ENCODE data around the gene MTREX. TPM values are rescaled to one million over a fixed set of nuclear protein-coding genes. Genes with fewer than 3 reads are reported as not detected.

MTREX gene
- total and polyA plus RNA-seq, 10 donors = 13.8 to 73.6 (median 58.3) TPM

DNA sequence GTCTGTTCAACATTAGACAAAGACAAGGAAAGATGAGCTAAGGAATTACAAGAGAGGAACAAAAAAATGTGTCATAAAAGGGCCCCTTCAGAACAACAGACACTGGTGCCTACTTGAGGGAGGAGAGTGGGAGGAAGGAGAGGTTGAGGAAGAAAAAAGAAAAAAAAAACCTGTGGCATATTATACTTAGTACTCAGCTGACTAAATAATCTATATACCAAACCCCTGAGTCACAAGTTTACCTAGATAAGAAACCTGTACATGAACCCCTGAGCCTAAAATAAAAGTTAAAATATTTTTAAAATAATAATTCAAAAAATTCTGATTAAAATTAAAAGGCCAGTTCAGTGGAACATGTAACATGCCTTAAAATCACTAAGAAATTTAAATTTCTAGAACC, 107.3 kb downstream of the MTREX start:
- intact Hi-C loops (cut with DNase I; ENCODE audit: low total_unique reads) = no loop called here
- H3K4me3 ChIP-seq = no peak overlapping the region
- no peak overlapping the region for H3K27ac ChIP-seq
- no peaks in the 10 kb centered on the region for H3K27me3 ChIP-seq (replicated peaks in 1 of 7)
- H3K36me3 ChIP-seq = peaks cover 0 to 99% (median 35%) of the 10 kb centered on the region in 6 donors
- H3K4me1 ChIP-seq = peaks cover 0 to 6% (median 2%) of the 10 kb centered on the region in 6 donors
- TF ChIP-seq, protein P1, sequence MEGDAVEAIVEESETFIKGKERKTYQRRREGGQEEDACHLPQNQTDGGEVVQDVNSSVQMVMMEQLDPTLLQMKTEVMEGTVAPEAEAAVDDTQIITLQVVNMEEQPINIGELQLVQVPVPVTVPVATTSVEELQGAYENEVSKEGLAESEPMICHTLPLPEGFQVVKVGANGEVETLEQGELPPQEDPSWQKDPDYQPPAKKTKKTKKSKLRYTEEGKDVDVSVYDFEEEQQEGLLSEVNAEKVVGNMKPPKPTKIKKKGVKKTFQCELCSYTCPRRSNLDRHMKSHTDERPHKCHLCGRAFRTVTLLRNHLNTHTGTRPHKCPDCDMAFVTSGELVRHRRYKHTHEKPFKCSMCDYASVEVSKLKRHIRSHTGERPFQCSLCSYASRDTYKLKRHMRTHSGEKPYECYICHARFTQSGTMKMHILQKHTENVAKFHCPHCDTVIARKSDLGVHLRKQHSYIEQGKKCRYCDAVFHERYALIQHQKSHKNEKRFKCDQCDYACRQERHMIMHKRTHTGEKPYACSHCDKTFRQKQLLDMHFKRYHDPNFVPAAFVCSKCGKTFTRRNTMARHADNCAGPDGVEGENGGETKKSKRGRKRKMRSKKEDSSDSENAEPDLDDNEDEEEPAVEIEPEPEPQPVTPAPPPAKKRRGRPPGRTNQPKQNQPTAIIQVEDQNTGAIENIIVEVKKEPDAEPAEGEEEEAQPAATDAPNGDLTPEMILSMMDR (IDR thresholded peaks at IDR 0.05 in 8 of 11, conservative IDR thresholded peaks at IDR 0.05 in 3 of 11) = no peak
- TF ChIP-seq POLR2A (IDR thresholded peaks at IDR 0.05) (no peak), POLR2AphosphoS5 (IDR thresholded peaks at IDR 0.05) (no peak)
- no peak for DNase-seq
- H3K9me3 ChIP-seq = no peaks in the 10 kb centered on the region

DNA sequence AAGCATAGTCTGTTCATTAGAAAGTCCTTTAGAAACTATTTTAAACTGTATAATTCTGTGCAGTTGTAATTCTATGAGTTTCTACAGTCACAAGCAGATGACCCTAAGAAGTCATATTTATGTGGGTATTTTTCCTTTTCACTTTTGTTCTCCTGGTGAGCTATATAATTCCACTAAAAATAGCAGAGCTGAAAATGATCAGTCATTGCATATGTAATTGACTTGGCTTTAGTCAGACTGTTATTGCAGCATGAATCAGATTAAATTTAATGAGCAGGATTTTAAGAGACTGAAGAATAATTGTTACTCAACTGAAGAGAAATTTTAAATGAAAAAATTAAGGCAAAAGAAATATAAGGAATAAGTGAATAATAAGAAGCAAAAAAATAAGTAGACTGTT, 108.5 kb downstream of the MTREX start:
- DNase-seq = no peak
- intact Hi-C loops (cut with DNase I; ENCODE audit: low total_unique reads) = no loop called here

DNA sequence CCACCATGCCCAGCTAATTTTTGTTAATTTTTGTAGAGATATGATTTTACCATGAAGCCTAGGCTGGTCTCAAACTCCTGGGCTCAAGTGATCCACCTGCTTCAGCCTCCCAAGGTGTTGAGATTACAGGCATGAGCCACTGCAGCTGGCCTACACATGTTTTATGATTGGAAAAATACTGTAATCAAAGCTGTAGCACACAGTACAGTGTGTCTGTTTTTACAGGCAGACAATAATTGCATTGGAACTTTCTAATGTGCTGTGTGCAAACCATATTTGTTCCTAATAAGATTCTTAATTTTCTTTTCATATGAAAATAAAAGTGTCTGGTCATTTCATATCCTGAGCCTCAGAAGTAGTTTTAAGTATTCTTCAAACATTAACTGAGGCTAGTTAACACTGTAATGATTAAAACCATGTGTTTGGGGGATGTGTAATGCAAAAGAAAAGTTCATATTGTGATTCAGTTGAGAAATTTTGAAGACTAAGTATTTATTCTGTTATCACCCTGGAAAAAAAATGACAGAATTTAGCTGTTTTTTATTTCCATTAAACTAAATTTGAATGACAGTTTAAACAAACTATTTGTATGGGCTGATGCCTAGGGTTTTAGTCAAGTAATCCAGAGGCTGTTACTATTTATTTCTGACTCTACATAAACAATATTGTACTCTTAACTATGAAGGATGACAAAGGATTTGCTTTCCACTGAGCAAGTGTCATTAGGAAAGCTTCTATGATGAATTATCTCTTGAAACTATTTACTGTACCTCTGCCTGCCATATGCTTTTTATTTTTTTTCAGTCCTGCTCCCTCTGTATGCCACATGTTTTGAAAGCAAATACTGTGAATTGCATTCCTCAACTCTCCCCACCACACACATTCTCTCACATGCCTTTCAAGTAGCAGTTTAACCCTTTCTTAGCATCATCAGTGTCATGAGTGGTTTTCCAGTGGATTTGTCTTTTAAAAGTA, 111.5 kb downstream of the MTREX start:
- DNase-seq = no peak
- TF ChIP-seq, protein P1 (IDR thresholded peaks at IDR 0.05 in 8 of 11, conservative IDR thresholded peaks at IDR 0.05 in 3 of 11) = no peak
- TF ChIP-seq POLR2A (IDR thresholded peaks at IDR 0.05) = no peak
- no peak for TF ChIP-seq POLR2AphosphoS5 (IDR thresholded peaks at IDR 0.05)
- Histone ChIP-seq H3K36me3 (peaks cover 5 to 99% (median 52%) of the 10 kb centered on the region in 6 donors), H3K27ac (no peak overlapping the region), H3K27me3 (replicated peaks in 1 of 7) (no peaks in the 10 kb centered on the region), H3K9me3 (no peaks in the 10 kb centered on the region), H3K4me3 (no peak overlapping the region), H3K4me1 (peaks cover 0 to 7% (median 2%) of the 10 kb centered on the region in 6 donors)
- intact Hi-C loops (cut with DNase I; ENCODE audit: low total_unique reads) = no loop called here

More for the DNA sequence above, 108.5 kb downstream of the MTREX start:
- H3K4me1 ChIP-seq = peaks cover 0 to 7% (median 2%) of the 10 kb centered on the region in 6 donors
- H3K27me3 ChIP-seq (replicated peaks in 1 of 7) = no peaks in the 10 kb centered on the region
- no peak overlapping the region for H3K4me3 ChIP-seq
- TF ChIP-seq, protein P1 (IDR thresholded peaks at IDR 0.05 in 8 of 11, conservative IDR thresholded peaks at IDR 0.05 in 3 of 11) = no peak
- TF ChIP-seq POLR2AphosphoS5 (IDR thresholded peaks at IDR 0.05) (no peak), POLR2A (IDR thresholded peaks at IDR 0.05) (no peak)
- no peak overlapping the region for H3K27ac ChIP-seq
- peaks cover 0 to 99% (median 30%) of the 10 kb centered on the region in 6 donors for H3K36me3 ChIP-seq
- H3K9me3 ChIP-seq = no peaks in the 10 kb centered on the region

DNA sequence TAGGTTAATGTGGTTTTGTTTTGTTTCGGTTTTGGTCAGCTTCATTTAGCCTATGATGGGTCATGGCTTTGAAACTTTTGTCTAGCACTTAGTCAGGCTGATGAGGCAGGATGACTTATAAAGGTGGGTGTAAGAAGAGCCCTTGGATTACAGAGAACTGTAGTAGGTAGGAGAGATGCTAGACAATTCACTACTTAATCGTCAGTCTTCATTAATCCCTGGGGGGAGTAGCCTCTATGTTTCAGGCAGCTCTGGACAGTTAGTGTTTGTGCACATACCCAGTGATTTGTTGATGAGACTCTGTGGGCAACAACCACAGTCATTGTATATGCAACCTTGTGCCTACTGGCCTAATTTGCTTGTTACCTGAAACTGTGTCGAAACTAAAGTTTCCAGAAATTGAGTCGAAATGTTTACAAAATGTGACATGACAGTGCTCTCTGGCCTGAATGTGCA, 113.3 kb downstream of the MTREX start:
- Histone ChIP-seq H3K36me3 (peaks cover 5 to 99% (median 57%) of the 10 kb centered on the region in 6 donors), H3K4me1 (peaks cover 0 to 7% (median 2%) of the 10 kb centered on the region in 6 donors), H3K27me3 (replicated peaks in 1 of 7) (no peaks in the 10 kb centered on the region), H3K4me3 (no peak overlapping the region), H3K9me3 (no peaks in the 10 kb centered on the region), H3K27ac (no peak overlapping the region)
- TF ChIP-seq POLR2AphosphoS5 (IDR thresholded peaks at IDR 0.05) (no peak), POLR2A (IDR thresholded peaks at IDR 0.05) (no peak)
- TF ChIP-seq, protein P1 (IDR thresholded peaks at IDR 0.05 in 8 of 11, conservative IDR thresholded peaks at IDR 0.05 in 3 of 11) = no peak
- WGBS, 5 donors = 76 to 88% (median 78%) methylated on average over 4 of the region's 4 CpGs
- intact Hi-C loops (cut with DNase I; ENCODE audit: low total_unique reads) = no loop called here
- no peak for DNase-seq

Data from spleen (tissue), 11 donors.